Panc1 (cell line): Measurements from ENCODE around the gene CYP4F22. TPM values are rescaled to one million over a fixed set of nuclear protein-coding genes. Genes with fewer than 3 reads are reported as not detected.

ENCODE experiments used
- ATAC-seq: fragments of 200-7000 bp; cut with Tn5 transposase; 2 replicates; pipeline ENCODE4 v1.9.1; 2020; ENCODE audit warnings: mild to moderate bottlenecking, moderate library complexity
- BruUV-seq: library from RNA; stranded (reverse); fragments of 400-500 nt; replicated peaks from 2 replicates; lab custom pipeline; 2021; lab: Mats Ljungman, UMichigan
- CTCF ChIA-PET: fragments of 300-600 bp; sonication (Branson Sonifier 250); formaldehyde crosslinking; loops from one replicate; lab custom pipeline; 2022; ENCODE audit warnings: antibody characterized with exemption; lab: Charles Lee
- POLR2A ChIA-PET: fragments of 300-600 bp; sonication (Branson Sonifier 250); formaldehyde crosslinking; loops from one replicate; lab custom pipeline; 2022; ENCODE audit warnings: antibody characterized with exemption; lab: Charles Lee
- DNase-seq: peaks from one replicate; pipeline ENCODE4 v3.0.0-alpha.2; 2010; ENCODE audit warnings: low read depth, low spot score
- H3K27ac ChIP-seq: 2 replicates; pipeline ENCODE4 v1.5.1; 2011; ENCODE audit warnings: mild to moderate bottlenecking, low read length, inconsistent platforms
- H3K27me3 ChIP-seq: fragments of 200-500 bp; sonication (Bioruptor generic); 2 replicates; pipeline ENCODE4 v1.6.0; 2014; ENCODE audit warnings: low read length, inconsistent platforms; ENCODE audit not compliant: control insufficient read depth, insufficient read depth
- H3K36me3 ChIP-seq: fragments of 200-500 bp; sonication (Bioruptor generic); 2 replicates; pipeline ENCODE4 v1.5.1; 2014; ENCODE audit warnings: inconsistent platforms, mild to moderate bottlenecking, low read length, moderate library complexity; ENCODE audit not compliant: control insufficient read depth, insufficient read depth
- H3K4me1 ChIP-seq: 2 replicates; pipeline ENCODE4 v1.5.1; 2011; ENCODE audit warnings: inconsistent platforms, mild to moderate bottlenecking, low read length, moderate library complexity; ENCODE audit not compliant: control insufficient read depth, insufficient read depth
- H3K4me3 ChIP-seq, 2 experiments: 2 replicates each; pipeline ENCODE4 v1.5.1; 2011 to 2012; ENCODE audit warnings: low read depth in 2 of 2, low read length in 2 of 2, mild to moderate bottlenecking in 2 of 2, inconsistent platforms in 1 of 2, moderate library complexity in 1 of 2
- H3K9me3 ChIP-seq: fragments of 200-500 bp; sonication (Bioruptor generic); 2 replicates; pipeline ENCODE4 v1.5.1; 2014; ENCODE audit warnings: low read depth, mild to moderate bottlenecking, inconsistent platforms, low read length, moderate library complexity; ENCODE audit not compliant: control insufficient read depth, insufficient read depth
- CTCF ChIP-seq: fragments of 450-650 bp; IDR thresholded peaks from 2 replicates; pipeline ENCODE4 v1.5.1; 2017; ENCODE audit warnings: mild to moderate bottlenecking
- POLR2AphosphoS5 ChIP-seq: IDR thresholded peaks from 2 replicates; pipeline ENCODE4 v1.6.1; 2012; ENCODE audit warnings: mild to moderate bottlenecking, low read depth, low read length, moderate library complexity
- REST ChIP-seq, 2 experiments: IDR thresholded peaks; 2 replicates each; pipeline ENCODE4 v1.6.1; 2011 to 2012; ENCODE audit warnings: low read depth in 2 of 2, control low read depth in 1 of 2, low read length in 1 of 2, mild to moderate bottlenecking in 1 of 2, moderate library complexity in 1 of 2; ENCODE audit not compliant: insufficient read depth in 1 of 2
- SIN3A ChIP-seq: IDR thresholded peaks from 2 replicates; pipeline ENCODE4 v1.6.1; 2012; ENCODE audit warnings: low read depth, mild to moderate bottlenecking, low read length, moderate library complexity, borderline replicate concordance; ENCODE audit not compliant: insufficient read depth
- TCF7L2 ChIP-seq: IDR thresholded peaks from 2 replicates; pipeline ENCODE4 v1.6.1; 2011; ENCODE audit warnings: mild to moderate bottlenecking, low read depth, low read length, inconsistent platforms
- in situ Hi-C: cut with HindIII; loops from 2 replicates; pipeline ENCODE4 v1.10.0; 2016; ENCODE audit warnings: low sequenced_read_pairs, low pct_unique_long_range_greater_than_20kb
- intact Hi-C: fragments of 100-400 bp; cut with micrococcal nuclease; formaldehyde crosslinking; loops from one replicate; pipeline ENCODE4 v1.10.0; 2022; ENCODE audit not compliant: unreplicated experiment
- total RNA-seq: library from RNA; stranded (reverse); gene quantifications from one replicate; pipeline ENCODE4 v1.2.1, GENCODE V29; 2021; ENCODE audit not compliant: unreplicated experiment

The CYP4F22 gene
- total RNA-seq, 1 experiment from 2014 or later = 0.21 TPM

GRCh38 chr19:15549581-15549980, 41.3 kb downstream of the CYP4F22 start:
- intact Hi-C loops = no loop called here
- ATAC-seq = no peak
- no peak overlapping the region for H3K4me3 ChIP-seq
- no peaks in the 10 kb centered on the region for H3K27me3 ChIP-seq
- no peaks in the 10 kb centered on the region for H3K9me3 ChIP-seq
- TF ChIP-seq POLR2AphosphoS5 = no peak
- H3K4me1 ChIP-seq = no peaks in the 10 kb centered on the region
- in situ Hi-C loops = no loop called here
- H3K36me3 ChIP-seq = no peaks in the 10 kb centered on the region
- H3K27ac ChIP-seq = no peak overlapping the region
- no TSS peak for BruUV-seq
- POLR2A ChIA-PET = no interaction called here
- CTCF ChIA-PET = no interaction called here
- no peak for DNase-seq

- H3K27ac ChIP-seq = no peak overlapping the region
- ChIA-PET CTCF (interaction anchor here (0.6 kb wide), 1 partner anchor 171 kb away, joined by 3 read pairs; no protein-coding TSS in a partner anchor), POLR2A (no interaction called here)
- no TSS peak for BruUV-seq
- H3K4me1 ChIP-seq = no peaks in the 10 kb centered on the region
- no peaks in the 10 kb centered on the region for H3K27me3 ChIP-seq
- no peaks in the 10 kb centered on the region for H3K9me3 ChIP-seq
- no peak overlapping the region for H3K4me3 ChIP-seq
- TF ChIP-seq POLR2AphosphoS5 (no peak), REST (IDR thresholded peaks at IDR 0.05; ENCODE audit: insufficient read depth in 1 of 2, low read depth in 2 of 2, low read length in 1 of 2) (no peak), SIN3A (no peak), TCF7L2 (no peak), CTCF (no peak)
- no peaks in the 10 kb centered on the region for H3K36me3 ChIP-seq
- DNase-seq (no peak), ATAC-seq (no peak)
- intact Hi-C loops (loop anchor here (10.0 kb wide), 1 partner anchor 75 kb away; the partner anchor contains the start of gene PGLYRP2), in situ Hi-C loops (no loop called here)
Observed at GRCh38 chr19:15550273-15550672, 41.9 kb downstream of the CYP4F22 start.

GRCh38 chr19:15550929-15551292, 42.6 kb downstream of the CYP4F22 start:
- Histone ChIP-seq H3K36me3 (no peaks in the 10 kb centered on the region), H3K4me3 (peak overlapping the region; percentile 45 to 66), H3K9me3 (no peaks in the 10 kb centered on the region), H3K27ac (no peak overlapping the region), H3K27me3 (no peaks in the 10 kb centered on the region), H3K4me1 (no peaks in the 10 kb centered on the region)
- CTCF ChIA-PET = interaction anchor here (0.9 kb wide), 1 partner anchor 71 kb away, joined by 6 read pairs; no protein-coding TSS in a partner anchor
- no peak for DNase-seq
- ATAC-seq = peak; percentile 28; the same call in 1 of the 2 replicates
- in situ Hi-C loops = no loop called here
- intact Hi-C loops = loop anchor here (10.0 kb wide), 1 partner anchor 76 kb away; the partner anchor contains the start of gene PGLYRP2
- TF ChIP-seq SIN3A (no peak), TCF7L2 (no peak), REST (IDR thresholded peaks at IDR 0.05; ENCODE audit: insufficient read depth in 1 of 2, low read depth in 2 of 2, low read length in 1 of 2) (no peak), CTCF (peak; percentile 70), POLR2AphosphoS5 (no peak)
- POLR2A ChIA-PET = no interaction called here
- BruUV-seq = no TSS peak
